Natural killer cell (primary cell): ENCODE measurements around the gene CETN2. TPM values are rescaled to one million over a fixed set of nuclear protein-coding genes. Genes with fewer than 3 reads are reported as not detected.

Experiments
- ATAC-seq, 3 donors: fragments of 150-1000 bp in 2 of 3; fragments of 200-7000 bp in 1 of 3; cut with Tn5 transposase; 1 replicate in 1 of 3; 2 replicates in 2 of 3; pipeline ENCODE4 v1.10.0; 2021; ENCODE audit warnings: mild to moderate bottlenecking in 2 of 3, moderate library complexity in 2 of 3
- DNase-seq, 2 donors: peaks; one replicate each; pipeline versions ENCODE4 v3.0.0 to v3.0.0-alpha.2; 2013 to 2021; ENCODE audit warnings: mixed read lengths in 1 of 2
- H3K27ac ChIP-seq: one replicate; pipeline ENCODE4 v1.5.1; 2013; ENCODE audit warnings: mild to moderate bottlenecking, low read length
- H3K27me3 ChIP-seq: one replicate; pipeline ENCODE4 v1.6.1; 2013; ENCODE audit warnings: low read length; ENCODE audit not compliant: control insufficient read depth, insufficient read depth
- H3K36me3 ChIP-seq: one replicate; pipeline ENCODE4 v1.6.1; 2013; ENCODE audit warnings: low read length; ENCODE audit not compliant: control insufficient read depth, insufficient read depth
- H3K4me1 ChIP-seq: one replicate; pipeline ENCODE4 v1.6.1; 2013; ENCODE audit warnings: low read length; ENCODE audit not compliant: control insufficient read depth, insufficient read depth
- H3K4me3 ChIP-seq: one replicate; pipeline ENCODE4 v1.5.1; 2013; ENCODE audit warnings: low read length
- H3K9me3 ChIP-seq: one replicate; pipeline ENCODE4 v1.6.1; 2013; ENCODE audit warnings: low read length; ENCODE audit not compliant: control insufficient read depth, insufficient read depth
- H3K27ac Mint-ChIP-seq, 2 donors: one replicate each; pipeline ENCODE4 v1.8.0; 2022; ENCODE audit warnings: mild to moderate bottlenecking in 2 of 2, mixed read lengths in 2 of 2, moderate library complexity in 1 of 2
- H3K27me3 Mint-ChIP-seq, 2 donors: one replicate each; pipeline ENCODE4 v1.8.0; 2022; ENCODE audit warnings: low read depth in 2 of 2, mixed read lengths in 2 of 2
- H3K36me3 Mint-ChIP-seq: one replicate; pipeline ENCODE4 v1.8.0; 2022; ENCODE audit warnings: mixed read lengths
- H3K4me1 Mint-ChIP-seq, 2 donors: one replicate each; pipeline ENCODE4 v1.8.0; 2022; ENCODE audit warnings: mixed read lengths in 2 of 2
- H3K4me3 Mint-ChIP-seq: one replicate; pipeline ENCODE4 v1.8.0; 2022; ENCODE audit warnings: mild to moderate bottlenecking, moderate library complexity, mixed read lengths
- H3K9me3 Mint-ChIP-seq, 2 donors: one replicate each; pipeline ENCODE4 v1.8.0; 2022; ENCODE audit warnings: mixed read lengths in 2 of 2
- WGBS: methylation state at CpG from one replicate; pipeline ENCODE4 v1.1.7; 2013; ENCODE audit warnings: missing lambda C conversion rate; ENCODE audit not compliant: insufficient coverage; 5-methylcytosine and 5-hydroxymethylcytosine counted together
- intact Hi-C: fragments of 100-400 bp; cut with micrococcal nuclease; formaldehyde crosslinking; loops from one replicate; pipeline ENCODE4 v1.14.2; 2022
- total RNA-seq, 4 donors: library from RNA; stranded (reverse); fragments of 120-200 nt in 1 of 4; gene quantifications; one replicate each; pipeline versions ENCODE4 v1.2.3 to v1.2.4, GENCODE V29; 2013 to 2022
- TF ChIP-seq, protein P1 (sequence below): fragments of 200-600 bp; IDR thresholded peaks from one replicate; pipeline ENCODE4 v1.8.0; 2022; ENCODE audit warnings: antibody characterized with exemption

Gene CETN2
- total RNA-seq, 3 donors from 2014 or later (not counting 1 experiment from before 2014, with no cell fraction given), result 8.3 to 11.0 (median 9.8) TPM

DNA sequence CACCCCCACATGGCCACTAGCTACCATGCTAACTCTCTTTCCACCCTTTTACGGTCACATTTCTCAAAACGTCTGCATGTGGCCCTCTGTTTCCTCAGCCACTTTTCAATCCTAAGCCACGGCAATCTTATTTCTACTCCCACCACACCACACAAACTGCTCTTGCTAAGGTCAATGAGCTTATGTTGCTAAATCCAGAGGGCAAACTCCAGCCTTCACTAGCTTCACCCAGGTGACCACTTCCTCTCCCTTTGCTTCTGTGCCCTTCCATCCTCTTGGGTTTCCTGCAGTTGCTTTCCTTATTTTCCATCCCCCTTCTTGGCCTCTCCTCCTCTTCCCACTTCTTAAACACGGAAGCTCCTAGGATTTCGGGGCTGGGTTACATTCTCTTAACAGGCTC lies 16.5 kb downstream of the CETN2 start:
- 78% methylated on average over 5 of the region's 5 CpGs for WGBS
- no peak overlapping the region for H3K4me3 Mint-ChIP-seq
- no peak overlapping the region for H3K27ac ChIP-seq
- no peak overlapping the region for H3K4me3 ChIP-seq
- no peak overlapping the region for H3K27ac Mint-ChIP-seq
- no peaks in the 10 kb centered on the region for H3K27me3 ChIP-seq
- peaks cover 0 to 4% of the 10 kb centered on the region in 2 donors for H3K27me3 Mint-ChIP-seq
- intact Hi-C loops, result no loop called here
- no peaks in the 10 kb centered on the region for H3K36me3 ChIP-seq
- ATAC-seq (no peak), DNase-seq (no peak)
- no peaks in the 10 kb centered on the region for H3K9me3 ChIP-seq
- H3K4me1 ChIP-seq, result no peaks in the 10 kb centered on the region
- TF ChIP-seq, protein P1, sequence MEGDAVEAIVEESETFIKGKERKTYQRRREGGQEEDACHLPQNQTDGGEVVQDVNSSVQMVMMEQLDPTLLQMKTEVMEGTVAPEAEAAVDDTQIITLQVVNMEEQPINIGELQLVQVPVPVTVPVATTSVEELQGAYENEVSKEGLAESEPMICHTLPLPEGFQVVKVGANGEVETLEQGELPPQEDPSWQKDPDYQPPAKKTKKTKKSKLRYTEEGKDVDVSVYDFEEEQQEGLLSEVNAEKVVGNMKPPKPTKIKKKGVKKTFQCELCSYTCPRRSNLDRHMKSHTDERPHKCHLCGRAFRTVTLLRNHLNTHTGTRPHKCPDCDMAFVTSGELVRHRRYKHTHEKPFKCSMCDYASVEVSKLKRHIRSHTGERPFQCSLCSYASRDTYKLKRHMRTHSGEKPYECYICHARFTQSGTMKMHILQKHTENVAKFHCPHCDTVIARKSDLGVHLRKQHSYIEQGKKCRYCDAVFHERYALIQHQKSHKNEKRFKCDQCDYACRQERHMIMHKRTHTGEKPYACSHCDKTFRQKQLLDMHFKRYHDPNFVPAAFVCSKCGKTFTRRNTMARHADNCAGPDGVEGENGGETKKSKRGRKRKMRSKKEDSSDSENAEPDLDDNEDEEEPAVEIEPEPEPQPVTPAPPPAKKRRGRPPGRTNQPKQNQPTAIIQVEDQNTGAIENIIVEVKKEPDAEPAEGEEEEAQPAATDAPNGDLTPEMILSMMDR, result no peak
- peaks cover 0 to 12% of the 10 kb centered on the region in 2 donors for H3K4me1 Mint-ChIP-seq
- H3K36me3 Mint-ChIP-seq, result no peaks in the 10 kb centered on the region
- H3K9me3 Mint-ChIP-seq, result no peaks in the 10 kb centered on the region

DNA sequence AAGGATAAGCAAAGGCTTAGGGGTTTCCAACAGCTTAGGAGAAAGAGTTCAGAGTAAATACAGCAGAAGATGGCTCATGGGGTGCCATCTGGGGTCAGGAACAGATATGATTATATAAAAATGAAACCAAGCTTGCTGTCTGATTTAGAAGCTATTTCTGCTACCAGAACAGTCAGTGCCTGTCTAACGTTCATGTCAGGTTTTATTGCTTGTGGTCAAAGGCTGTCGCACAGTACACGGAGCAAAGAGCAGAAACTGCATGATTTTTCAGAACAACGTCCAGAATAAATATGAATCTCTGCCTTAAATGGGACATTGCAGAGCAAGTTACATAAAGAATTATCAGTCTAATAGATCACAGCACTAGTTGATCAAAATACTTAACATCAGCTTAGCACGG lies 17.4 kb downstream of the CETN2 start:
- no peak overlapping the region for H3K4me3 ChIP-seq
- Mint-ChIP-seq H3K27me3 (peaks cover 0 to under 1% of the 10 kb centered on the region in 2 donors), H3K4me3 (no peak overlapping the region), H3K4me1 (peaks cover 0 to 12% of the 10 kb centered on the region in 2 donors), H3K9me3 (no peaks in the 10 kb centered on the region), H3K27ac (no peak overlapping the region), H3K36me3 (no peaks in the 10 kb centered on the region)
- H3K9me3 ChIP-seq, result no peaks in the 10 kb centered on the region
- DNase-seq (no peak), ATAC-seq (no peak)
- H3K27ac ChIP-seq, result no peak overlapping the region
- H3K36me3 ChIP-seq, result no peaks in the 10 kb centered on the region
- H3K4me1 ChIP-seq, result no peaks in the 10 kb centered on the region
- no peaks in the 10 kb centered on the region for H3K27me3 ChIP-seq
- TF ChIP-seq, protein P1, result no peak
- intact Hi-C loops, result no loop called here
- 13% methylated on average over 5 of the region's 5 CpGs for WGBS

DNA sequence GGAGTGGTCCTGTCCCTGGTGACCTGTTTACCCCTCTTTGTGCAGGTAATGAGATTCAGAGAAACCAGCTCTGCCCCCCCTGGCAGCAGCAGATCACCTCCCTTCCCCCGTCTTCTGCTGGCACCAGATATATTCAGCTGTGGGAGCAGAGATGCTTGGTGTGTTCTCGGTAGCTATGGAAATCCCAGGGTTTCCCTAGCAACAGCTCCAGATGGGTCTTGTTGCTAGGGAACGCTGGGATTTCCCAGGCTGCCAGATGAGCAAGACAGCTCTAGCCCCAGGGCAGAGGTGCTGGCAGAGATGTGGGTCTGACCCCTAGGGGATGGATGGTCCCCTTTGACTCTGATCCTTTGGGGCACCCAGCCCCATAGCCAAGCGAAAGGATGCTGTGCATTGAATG lies 20.2 kb downstream of the CETN2 start:
- Mint-ChIP-seq H3K27ac (no peak overlapping the region), H3K36me3 (no peaks in the 10 kb centered on the region), H3K27me3 (no peaks in the 10 kb centered on the region), H3K9me3 (no peaks in the 10 kb centered on the region), H3K4me1 (peaks cover 0 to 12% of the 10 kb centered on the region in 2 donors), H3K4me3 (no peak overlapping the region)
- TF ChIP-seq, protein P1, result no peak
- H3K4me1 ChIP-seq, result no peaks in the 10 kb centered on the region
- no peaks in the 10 kb centered on the region for H3K27me3 ChIP-seq
- no peaks in the 10 kb centered on the region for H3K9me3 ChIP-seq
- no peaks in the 10 kb centered on the region for H3K36me3 ChIP-seq
- no peak overlapping the region for H3K27ac ChIP-seq
- no peak for ATAC-seq
- DNase-seq, result no peak
- 73% methylated on average over 4 of the region's 4 CpGs for WGBS
- intact Hi-C loops, result no loop called here
- no peak overlapping the region for H3K4me3 ChIP-seq

DNA sequence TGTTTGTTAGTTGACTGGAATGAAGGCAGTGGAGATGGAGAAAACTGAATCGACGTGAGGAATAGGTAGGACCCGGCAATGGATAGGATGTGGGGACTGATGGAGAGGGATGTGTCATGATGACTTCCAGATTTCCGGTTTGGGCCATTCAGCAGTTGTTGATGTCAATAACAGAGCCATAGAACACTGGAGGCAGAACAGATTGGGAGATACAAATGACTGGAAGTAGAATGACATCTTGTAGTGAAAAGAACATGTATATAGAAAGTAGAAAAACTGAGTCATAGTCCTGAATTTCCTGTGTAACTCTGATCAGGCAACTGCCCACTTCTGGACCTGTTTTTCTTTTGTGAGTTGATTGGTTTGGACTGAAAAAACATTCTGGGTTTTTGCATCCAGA lies 24.5 kb downstream of the CETN2 start:
- Mint-ChIP-seq H3K27ac (no peak overlapping the region), H3K4me1 (no peaks in the 10 kb centered on the region), H3K9me3 (no peaks in the 10 kb centered on the region), H3K36me3 (no peaks in the 10 kb centered on the region), H3K4me3 (no peak overlapping the region), H3K27me3 (peaks cover 8 to 23% of the 10 kb centered on the region in 2 donors)
- H3K9me3 ChIP-seq, result no peaks in the 10 kb centered on the region
- TF ChIP-seq, protein P1, result no peak
- H3K4me1 ChIP-seq, result no peaks in the 10 kb centered on the region
- intact Hi-C loops, result no loop called here
- ATAC-seq, result no peak
- H3K36me3 ChIP-seq, result no peaks in the 10 kb centered on the region
- 96% methylated on average over 4 of the region's 4 CpGs for WGBS
- H3K27me3 ChIP-seq, result no peaks in the 10 kb centered on the region
- DNase-seq, result no peak
- H3K27ac ChIP-seq, result no peak overlapping the region
- no peak overlapping the region for H3K4me3 ChIP-seq
